GM19043 (cell line): ENCODE measurements around the gene RFNG.
A peak's percentile ranks its signal among the peaks of the same experiment; 100 is the strongest.

Source experiments
- ATAC-seq: cut with Tn5 transposase; IDR thresholded peaks from one replicate; pipeline ENCODE4 v1.9.1; 2021; ENCODE audit warnings: low read depth; ENCODE audit not compliant: unreplicated experiment

The RFNG gene

GRCh38 chr17:82051776-82052637, at the start of gene RFNG, which contains the start of gene GPS1:
Gene RFNG (minus strand): TSS chr17:82051811. CDS start chr17:82051766, 45 bp downstream.
Gene GPS1 (plus strand): TSS chr17:82051898. CDS start chr17:82051932, 34 bp downstream.
- ATAC-seq = no peak

GRCh38 chr17:82101301-82101715, 49.7 kb upstream of the RFNG start:
- ATAC-seq = no peak

GRCh38 chr17:82100502-82101298, 49.1 kb upstream of the RFNG start:
- ATAC-seq = no peak

- ATAC-seq = peak; percentile 6
Measured at GRCh38 chr17:82098939-82099763, 47.5 kb upstream of the RFNG start.

GRCh38 chr17:82098169-82098938, 46.7 kb upstream of the RFNG start, which contains the start of gene FASN:
Gene FASN (minus strand): TSS chr17:82098236. CDS start chr17:82096445, 1,791 bp downstream.
- ATAC-seq = peak; percentile 67

- peak; percentile 19 for ATAC-seq
Measured at GRCh38 chr17:82097919-82098168, 46.2 kb upstream of the RFNG start.

GRCh38 chr17:82097184-82097918, 45.7 kb upstream of the RFNG start:
- ATAC-seq = no peak

GRCh38 chr17:82096709-82097183, 45.1 kb upstream of the RFNG start:
- no peak for ATAC-seq

GRCh38 chr17:82095777-82096708, 44.4 kb upstream of the RFNG start:
- ATAC-seq = no peak

- ATAC-seq = no peak
Measured at GRCh38 chr17:82094931-82095776, 43.5 kb upstream of the RFNG start.

- ATAC-seq = no peak
Measured at GRCh38 chr17:82092995-82093751, 41.6 kb upstream of the RFNG start.

GRCh38 chr17:82092628-82092994, 41.0 kb upstream of the RFNG start:
- no peak for ATAC-seq

- ATAC-seq = no peak
Measured at GRCh38 chr17:82092094-82092586, 40.5 kb upstream of the RFNG start.

GRCh38 chr17:82091264-82092066, 39.9 kb upstream of the RFNG start:
- ATAC-seq = no peak

- ATAC-seq = no peak
Measured at GRCh38 chr17:82090549-82091263, 39.1 kb upstream of the RFNG start.
